GM19372 (cell line): ENCODE measurements around the gene RPS10.

Experiments
- ATAC-seq: cut with Tn5 transposase; IDR thresholded peaks from one replicate; pipeline ENCODE4 v1.9.1; 2021; ENCODE audit warnings: mild to moderate bottlenecking, low read depth, moderate library complexity; ENCODE audit not compliant: unreplicated experiment

The RPS10 gene

GRCh38 chr6:34425498-34426410 lies at the start of gene RPS10:
Gene RPS10, minus strand, starts transcription at chr6:34426069. Its CDS starts 848 bp downstream, at chr6:34425221.
- peak; percentile 94 for ATAC-seq

- no peak for ATAC-seq
Measured at GRCh38 chr6:34475238-34475682, 49.4 kb upstream of the RPS10 start.

- no peak for ATAC-seq
Measured at GRCh38 chr6:34474754-34475153, 48.9 kb upstream of the RPS10 start.

DNA sequence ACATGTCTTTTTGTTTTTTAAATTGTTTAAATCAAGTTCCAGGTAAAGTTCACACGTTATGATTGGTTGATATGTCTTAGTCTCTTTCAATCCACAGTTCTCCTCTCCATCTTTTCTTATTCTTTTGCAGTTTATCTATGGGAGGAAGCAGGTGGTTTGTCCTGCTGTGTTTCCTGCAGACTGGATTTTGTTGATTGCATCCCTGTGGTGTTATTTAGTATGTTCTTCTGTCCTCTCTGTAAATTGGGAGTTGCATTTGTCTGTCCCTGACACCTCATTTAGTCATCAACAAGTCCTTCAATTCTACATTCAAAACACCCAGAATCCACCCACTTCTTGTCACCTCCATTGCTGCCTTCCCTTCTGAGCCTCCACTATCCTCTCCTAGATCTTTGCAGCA lies 48.1 kb upstream of the RPS10 start:
- no peak for ATAC-seq

DNA sequence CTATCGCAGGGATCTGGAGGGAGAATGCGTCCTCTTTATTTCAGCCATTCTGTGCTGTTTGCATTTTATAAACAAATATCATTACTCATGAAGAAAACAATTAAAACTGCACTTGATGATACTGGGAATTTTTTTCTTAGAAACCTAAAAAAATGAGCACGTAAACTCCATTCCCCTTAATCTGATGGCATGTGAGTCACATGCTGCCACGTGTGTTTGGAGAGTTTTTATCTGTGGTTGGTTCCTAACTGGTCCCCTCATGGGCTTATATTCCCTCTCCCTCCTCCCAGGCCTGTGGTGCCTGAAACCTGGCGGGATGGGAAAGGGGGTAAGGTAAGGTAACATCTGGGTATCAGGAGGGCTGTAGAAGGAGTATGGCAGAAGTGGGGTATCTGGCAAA lies 46.6 kb upstream of the RPS10 start:
- ATAC-seq = no peak

DNA sequence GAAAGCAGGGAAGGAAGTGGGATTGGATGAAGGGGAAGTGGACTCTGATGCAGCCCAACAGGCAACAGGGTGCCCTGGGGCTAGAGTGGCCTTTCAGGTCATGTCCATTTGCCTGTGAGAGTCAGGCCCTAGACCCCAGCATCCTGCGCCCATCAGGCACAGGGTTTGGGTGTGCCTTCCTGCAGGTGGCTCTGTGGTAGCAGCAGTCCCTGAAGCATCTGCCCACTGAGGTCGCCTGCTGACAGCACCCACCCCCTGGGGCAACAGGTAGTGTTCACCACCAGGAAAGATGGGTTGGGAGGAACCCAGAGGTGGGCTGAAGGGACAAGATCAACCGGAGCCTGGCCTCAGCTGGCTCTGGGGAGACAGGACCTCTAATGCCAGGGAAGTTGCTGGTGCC lies 43.6 kb upstream of the RPS10 start:
- ATAC-seq = no peak

DNA sequence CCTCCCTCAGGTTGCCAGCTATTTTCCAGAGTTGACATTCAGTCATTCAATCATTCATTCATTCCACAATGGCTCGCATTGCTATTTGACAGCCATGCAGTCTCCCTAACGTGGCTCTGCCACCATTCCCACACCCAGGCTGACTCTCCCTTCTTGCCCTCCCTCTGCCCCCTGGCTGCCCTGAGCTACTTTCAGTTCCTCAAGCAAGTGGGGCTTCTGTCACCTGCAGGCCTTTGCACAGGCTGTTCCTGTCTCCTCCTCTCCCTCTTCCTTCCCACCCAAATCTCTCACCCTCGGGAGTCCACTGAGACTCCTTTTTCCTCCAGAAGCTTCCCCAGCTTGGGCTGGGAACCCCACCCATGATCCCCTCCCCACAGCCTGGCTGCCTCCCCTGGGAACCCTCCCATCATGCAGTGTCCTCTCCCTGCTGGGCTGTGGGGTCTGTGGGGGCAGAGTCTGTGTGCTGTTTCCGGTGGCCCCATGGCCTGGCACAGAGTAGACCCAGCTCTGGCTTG lies 42.6 kb upstream of the RPS10 start:
- ATAC-seq = no peak

DNA sequence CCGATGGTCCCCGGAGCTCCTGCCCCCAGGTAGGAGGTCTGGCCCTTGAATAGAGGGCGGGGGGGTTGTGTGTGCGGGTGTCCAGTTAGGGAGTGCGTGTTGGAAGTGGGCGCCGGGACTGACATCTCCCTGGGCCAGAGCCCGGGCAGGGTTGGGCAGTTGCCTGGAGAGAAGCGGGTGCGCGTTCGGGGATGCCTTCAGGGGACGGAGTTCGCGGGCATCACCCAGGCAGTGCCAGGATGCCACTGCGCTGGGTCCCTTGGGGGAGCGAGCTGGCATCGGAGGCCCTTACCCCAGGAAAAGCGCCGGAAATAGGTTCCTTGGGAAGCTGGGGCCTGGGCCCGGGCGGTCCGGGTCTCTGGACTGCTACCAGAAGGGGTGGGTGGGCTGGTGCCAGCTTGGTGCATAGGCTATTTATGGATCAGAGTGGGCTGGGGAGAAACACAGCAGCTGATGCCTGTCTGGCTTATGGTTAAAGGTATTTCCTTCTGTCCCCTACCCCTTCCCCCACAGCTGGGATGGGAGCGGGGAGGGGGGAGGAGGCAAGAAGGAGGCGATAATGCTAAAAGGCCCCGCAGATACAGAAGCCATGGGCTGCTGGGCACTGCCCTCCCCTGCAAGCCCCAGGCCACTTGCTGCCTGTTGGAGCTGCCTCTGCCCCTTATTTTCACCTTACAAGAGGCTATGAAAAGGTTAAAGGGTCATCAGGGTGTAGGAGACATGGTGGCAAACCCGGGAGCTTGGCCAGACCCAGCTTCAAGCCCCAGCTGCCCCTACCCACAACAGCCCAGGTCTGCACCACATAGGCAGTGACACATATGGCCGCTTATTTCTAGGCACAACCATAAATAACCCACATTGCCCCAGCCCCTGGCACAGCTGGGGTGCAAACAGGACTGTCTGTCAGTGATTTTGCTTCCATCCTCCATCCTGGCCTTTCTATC lies 40.6 kb upstream of the RPS10 start:
- no peak for ATAC-seq

GRCh38 chr6:34465531-34466241 lies 39.8 kb upstream of the RPS10 start, which contains the start of gene PACSIN1:
Gene PACSIN1, plus strand, starts transcription at chr6:34466076. Its CDS starts 60,230 bp downstream, at chr6:34526306.
- no peak for ATAC-seq

DNA sequence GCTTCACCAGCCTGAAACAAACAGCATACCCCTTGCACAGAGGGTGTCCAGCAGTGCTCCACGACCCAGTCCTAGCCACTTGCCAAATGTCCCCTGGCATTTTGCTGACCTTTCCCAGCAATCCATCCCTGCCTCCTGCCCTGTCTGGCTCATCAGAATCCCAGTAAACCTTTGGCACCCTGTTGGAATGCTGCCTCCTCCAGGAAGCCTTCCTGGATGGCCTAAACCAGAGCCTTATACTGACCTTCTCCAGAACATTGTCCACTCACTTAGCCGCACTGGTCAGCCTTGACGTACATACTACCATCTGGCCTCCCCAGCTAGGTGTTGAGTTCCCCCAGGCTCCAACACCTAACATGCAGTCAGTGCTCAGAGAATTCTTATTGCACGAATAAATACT lies 38.0 kb upstream of the RPS10 start:
- ATAC-seq = no peak

DNA sequence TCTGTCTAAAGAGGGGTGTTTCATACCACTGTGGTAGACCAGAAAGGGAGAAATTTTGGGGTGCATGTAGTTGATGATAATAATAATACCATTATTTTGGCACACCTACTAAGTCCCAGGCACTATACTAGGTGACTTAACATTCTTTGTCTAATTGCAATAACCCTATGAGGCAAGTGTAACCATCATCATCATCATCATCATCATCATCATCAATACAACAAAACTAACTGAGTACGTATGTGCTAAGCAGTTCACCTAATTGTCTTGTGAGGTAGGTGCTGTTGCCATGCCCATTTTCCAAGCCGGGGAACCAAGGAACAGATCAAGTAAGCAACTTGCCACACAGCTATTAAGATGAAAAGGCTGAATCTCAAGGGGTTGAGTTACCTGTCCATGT lies 37.4 kb upstream of the RPS10 start:
- ATAC-seq = no peak

GRCh38 chr6:34462551-34462971 lies 36.7 kb upstream of the RPS10 start:
- ATAC-seq = no peak

DNA sequence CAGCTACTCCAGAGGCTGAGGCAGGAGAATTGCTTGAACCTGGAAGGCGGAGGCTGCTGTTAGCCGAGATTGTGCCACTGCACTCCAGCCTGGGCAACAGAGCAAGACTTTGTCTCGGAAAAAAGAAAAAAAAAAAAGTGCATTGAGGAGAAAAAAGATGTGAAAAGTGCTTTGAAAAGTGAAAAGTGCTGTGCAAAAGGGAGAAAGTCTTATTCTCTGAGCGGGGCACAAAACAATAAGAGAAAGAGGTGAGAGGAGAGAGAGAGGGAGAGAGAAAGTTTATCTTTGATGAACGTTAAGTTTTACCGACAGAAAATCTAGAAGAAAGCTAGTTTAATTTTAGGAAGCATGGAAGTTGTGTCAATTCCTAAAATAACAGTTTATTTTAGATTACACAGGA lies 36.1 kb upstream of the RPS10 start:
- ATAC-seq = no peak

DNA sequence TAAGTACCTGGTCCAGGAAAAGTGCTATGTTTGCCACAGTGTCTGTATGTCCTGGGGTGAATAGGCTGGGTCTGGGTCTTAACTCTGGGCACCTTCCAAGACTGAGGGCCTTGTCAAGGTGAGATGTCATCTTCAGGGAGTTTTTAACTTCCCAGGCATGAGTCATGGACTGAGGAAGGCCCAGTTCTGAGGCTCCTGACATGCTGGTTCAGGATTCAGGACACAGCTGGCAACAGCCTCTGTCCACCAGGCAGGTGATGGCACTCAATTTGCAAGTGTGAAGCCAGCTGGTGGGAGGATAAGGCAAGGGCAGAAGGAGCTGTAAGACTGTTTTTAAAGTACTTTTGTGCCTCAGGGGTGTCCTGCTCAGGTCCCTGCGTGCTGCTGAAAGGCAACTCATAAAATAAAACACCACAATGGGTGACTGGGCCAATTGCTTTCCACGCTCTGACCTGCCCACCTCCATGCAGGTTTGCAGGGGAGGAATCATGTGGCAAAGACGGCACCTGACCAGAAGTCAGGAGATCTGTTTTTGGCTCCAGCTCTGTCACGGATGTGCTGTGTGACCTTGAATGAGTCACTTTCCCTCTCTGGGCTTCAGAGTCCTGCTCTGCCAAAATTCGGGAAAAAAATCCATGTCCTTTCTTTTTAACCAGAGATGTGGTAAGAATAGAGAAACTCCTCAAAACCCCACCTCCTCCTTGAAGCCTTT lies 35.1 kb upstream of the RPS10 start:
- ATAC-seq = no peak

DNA sequence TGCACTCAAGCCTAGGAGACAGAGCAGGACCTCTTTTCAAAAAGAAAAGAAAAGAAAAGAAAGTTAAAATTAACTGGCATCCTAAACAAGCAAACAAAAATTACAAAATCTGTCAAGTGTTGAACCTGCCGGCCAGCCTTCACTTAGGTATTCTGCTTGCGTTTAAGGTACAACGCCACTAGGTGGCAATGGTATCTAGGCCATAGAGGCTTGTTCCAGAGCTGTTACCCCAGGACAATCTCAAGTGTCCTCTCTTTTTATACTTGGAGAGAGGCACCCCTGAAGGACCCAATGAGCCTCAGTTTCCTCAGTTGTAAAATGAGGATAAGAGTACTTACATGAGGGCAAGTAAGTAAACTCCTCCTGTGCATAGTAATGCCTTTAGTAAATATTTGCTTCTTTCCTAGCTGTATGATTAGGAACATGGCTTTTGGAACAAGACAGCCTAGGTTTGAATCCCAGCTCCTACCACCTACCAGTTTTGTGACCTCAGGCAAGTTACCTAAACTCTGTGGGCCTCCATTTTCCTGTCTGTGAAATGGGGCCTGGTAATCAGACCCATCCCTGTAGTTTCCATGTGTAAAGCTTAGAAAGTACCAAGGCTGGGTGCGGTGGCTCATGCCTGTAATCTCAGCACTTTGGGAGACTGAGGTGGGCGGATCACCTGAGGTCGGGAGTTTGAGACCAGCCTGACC lies 34.2 kb upstream of the RPS10 start:
- no peak for ATAC-seq

- no peak for ATAC-seq
Measured at GRCh38 chr6:34457742-34458735, 32.2 kb upstream of the RPS10 start.

DNA sequence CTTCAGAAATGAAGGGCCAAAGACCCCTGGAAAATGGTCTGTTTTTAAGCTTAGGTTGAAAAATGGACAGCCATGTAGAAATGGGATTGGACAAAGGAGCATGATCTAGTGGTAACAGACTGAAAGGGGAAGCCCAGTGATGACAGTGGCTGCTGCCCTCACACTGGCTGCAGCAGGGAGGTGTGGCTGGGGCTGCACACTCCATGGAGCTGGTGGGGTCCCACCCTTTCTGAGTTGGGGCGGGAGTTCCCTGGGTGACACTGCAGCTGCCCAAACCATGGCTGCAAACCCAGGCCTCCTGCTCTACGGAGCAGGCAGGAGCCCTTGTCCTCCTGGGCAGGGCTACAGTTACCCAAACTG lies 31.5 kb upstream of the RPS10 start:
- ATAC-seq = no peak

DNA sequence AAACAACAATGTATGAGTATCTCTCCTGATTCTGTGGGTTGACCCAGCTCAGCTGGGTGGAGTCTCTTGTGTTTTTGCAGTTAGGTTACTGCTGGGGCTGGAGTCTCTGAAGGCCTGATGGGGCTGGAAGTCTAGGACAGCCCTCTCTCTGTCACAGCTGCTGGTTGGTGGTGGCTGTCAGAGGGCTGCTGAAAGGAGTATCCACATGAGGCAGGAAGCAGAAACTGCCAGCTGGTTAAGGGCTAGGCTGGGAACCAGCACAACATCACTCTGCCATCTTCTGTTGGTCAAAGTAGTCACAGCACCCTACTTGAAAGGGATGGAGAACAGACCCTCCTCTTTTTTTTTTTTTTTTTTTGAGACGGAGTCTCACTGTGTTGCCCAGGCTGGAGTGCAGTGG lies 30.0 kb upstream of the RPS10 start:
- no peak for ATAC-seq
